ENCODE measurements around the gene ATXN7. TPM values are rescaled to one million over a fixed set of nuclear protein-coding genes. Genes with fewer than 3 reads are reported as not detected.

Gene ATXN7
- total and polyA plus RNA-seq, 8 donors = 7.3 to 40.4 (median 25.2) TPM

DNA sequence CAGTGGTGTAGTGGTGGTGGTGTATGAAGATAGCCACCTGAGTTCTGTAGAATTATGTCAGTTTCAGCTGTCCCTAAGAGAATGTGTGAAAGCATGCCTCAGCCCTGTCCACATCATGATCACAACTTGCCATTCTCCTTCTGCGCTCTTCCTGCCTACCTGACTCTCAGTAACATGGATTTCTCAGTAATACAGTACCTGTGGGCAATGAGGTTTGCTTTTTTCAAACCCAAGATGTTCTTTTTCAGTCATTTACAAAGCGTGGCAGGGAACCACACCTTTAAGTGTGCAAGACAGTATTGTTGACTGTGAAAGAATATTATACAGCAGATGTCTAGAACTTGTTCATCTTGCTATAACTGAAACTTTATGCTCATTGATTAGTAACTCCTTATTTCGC, 120.7 kb downstream of the ATXN7 start:
- no peak for TF ChIP-seq CTCF (IDR thresholded peaks at IDR 0.05)
- WGBS, 2 donors = 97% methylated on average over 3 of the region's 3 CpGs
- no peak for DNase-seq
- Histone ChIP-seq H3K36me3 (peaks cover 0 to 35% (median 11%) of the 10 kb centered on the region in 3 donors), H3K4me1 (peaks cover 10 to 21% (median 18%) of the 10 kb centered on the region in 3 donors), H3K27me3 (no peaks in the 10 kb centered on the region), H3K4me3 (no peak overlapping the region), H3K27ac (no peak overlapping the region), H3K9me3 (no peaks in the 10 kb centered on the region)
- FAIRE-seq = no peak
- no peak for ATAC-seq
- intact Hi-C loops (cut with DNase I) = no loop called here

DNA sequence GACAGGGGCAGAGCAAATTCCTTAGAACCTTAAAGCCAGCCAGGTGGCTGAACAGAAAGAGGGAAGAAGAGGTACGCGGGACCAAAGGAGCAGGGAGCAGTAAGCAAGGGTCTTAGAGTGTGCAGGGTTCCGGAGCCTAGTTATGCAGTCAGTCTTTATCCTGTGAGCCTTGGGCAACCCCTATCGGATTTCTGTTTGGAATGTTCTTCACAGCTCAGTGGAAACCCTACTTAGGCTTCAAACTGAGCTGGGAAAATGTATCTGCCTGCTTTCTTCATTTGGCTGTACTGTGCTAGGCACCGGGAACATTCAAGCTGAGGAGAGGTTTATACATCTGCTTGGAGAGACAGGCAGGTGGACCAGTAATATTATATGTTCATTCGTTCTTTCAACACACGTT, 122.5 kb downstream of the ATXN7 start:
- H3K4me3 ChIP-seq = no peak overlapping the region

GRCh38 chr3:63986831-63987230, 123.2 kb downstream of the ATXN7 start:
- intact Hi-C loops (cut with DNase I) = no loop called here
- no peaks in the 10 kb centered on the region for H3K27me3 ChIP-seq
- peaks cover 0 to 3% (median 1%) of the 10 kb centered on the region in 3 donors for H3K4me1 ChIP-seq
- peaks cover 3 to 45% (median 21%) of the 10 kb centered on the region in 3 donors for H3K36me3 ChIP-seq
- no peak overlapping the region for H3K27ac ChIP-seq
- 36 to 51% methylated on average over 2 of the region's 2 CpGs for WGBS, 2 donors
- DNase-seq = no peak
- H3K9me3 ChIP-seq = no peaks in the 10 kb centered on the region
- no peak for ATAC-seq
- no peak for FAIRE-seq
- H3K4me3 ChIP-seq = no peak overlapping the region
- no peak for TF ChIP-seq CTCF (IDR thresholded peaks at IDR 0.05)

More for the DNA sequence above, 122.5 kb downstream of the ATXN7 start:
- FAIRE-seq = no peak
- intact Hi-C loops (cut with DNase I) = no loop called here
- Histone ChIP-seq H3K9me3 (no peaks in the 10 kb centered on the region), H3K27ac (peak overlapping the region in 2 of 4 donors; percentile 6 to 15), H3K27me3 (no peaks in the 10 kb centered on the region), H3K36me3 (peaks cover 3 to 50% (median 18%) of the 10 kb centered on the region in 3 donors), H3K4me1 (peaks cover 4 to 7% (median 7%) of the 10 kb centered on the region in 3 donors)
- DNase-seq = no peak
- WGBS, 2 donors = 46 to 47% methylated on average over 7 of the region's 7 CpGs
- TF ChIP-seq CTCF (IDR thresholded peaks at IDR 0.05) = no peak
- peak in 3 of 4 donors; percentile 43 to 57 (median 54) for ATAC-seq

DNA sequence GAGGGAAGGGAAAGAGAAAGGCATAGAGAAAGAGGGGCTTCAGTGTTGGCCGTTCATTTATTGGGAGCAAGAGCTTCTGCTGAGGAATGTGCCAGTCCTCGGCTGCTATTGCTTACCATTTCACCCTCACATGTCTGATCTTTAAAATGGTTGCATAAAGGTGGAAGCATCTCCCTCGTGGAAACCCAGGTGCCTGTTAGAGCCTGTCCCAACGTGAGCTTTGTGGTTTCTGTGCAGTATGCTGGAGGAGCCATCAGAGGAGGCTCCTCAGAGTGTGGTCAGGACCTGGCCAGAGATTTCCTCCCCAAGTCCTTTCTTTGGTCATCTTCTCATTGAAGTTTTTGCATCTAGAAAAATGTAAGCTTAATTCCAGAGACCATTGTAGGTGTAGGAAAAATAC, 125.3 kb downstream of the ATXN7 start:
- intact Hi-C loops (cut with DNase I) = no loop called here
- FAIRE-seq = no peak
- peaks cover 3 to 38% (median 21%) of the 10 kb centered on the region in 3 donors for H3K36me3 ChIP-seq

More for the DNA sequence above, 125.3 kb downstream of the ATXN7 start:
- TF ChIP-seq CTCF (IDR thresholded peaks at IDR 0.05) = no peak
- H3K27me3 ChIP-seq = no peaks in the 10 kb centered on the region
- WGBS, 2 donors = 65 to 79% methylated on average over 4 of the region's 4 CpGs
- ATAC-seq (no peak), DNase-seq (no peak)
- H3K4me1 ChIP-seq = peaks cover 0 to 3% (median 0%) of the 10 kb centered on the region in 3 donors
- no peak overlapping the region for H3K27ac ChIP-seq
- no peak overlapping the region for H3K4me3 ChIP-seq
- H3K9me3 ChIP-seq = no peaks in the 10 kb centered on the region
